ENCODE measurements around the gene YJU2.
A peak's percentile ranks its signal among the peaks of the same experiment; 100 is the strongest.
"Not testable (repeated sequence)": the region's sequence is repeated elsewhere in the genome, so short reads cannot be mapped to it uniquely, and the experiment has no call there.

Gene YJU2

GRCh38 chr19:4238831-4239230, 8.0 kb upstream of the YJU2 start:
- no CpG with 5 or more reads among the region's 4 CpGs for WGBS (ENCODE audit: insufficient coverage, insufficient read length)
- Histone ChIP-seq H3K9me3 (ENCODE audit: control insufficient read depth, insufficient read depth, low read length) (no peaks in the 10 kb centered on the region), H3K4me1 (ENCODE audit: control insufficient read depth, insufficient read depth, low read length) (no peaks in the 10 kb centered on the region), H3K27ac (ENCODE audit: low read length) (no peak overlapping the region), H3K4me3 (ENCODE audit: low read length) (no peak overlapping the region), H3K27me3 (ENCODE audit: control insufficient read depth, insufficient read depth, low read length) (no peaks in the 10 kb centered on the region), H3K36me3 (ENCODE audit: control insufficient read depth, insufficient read depth, low read length) (no peaks in the 10 kb centered on the region)
- DNase-seq (ENCODE audit: low read depth, low spot score): no peak

- Histone ChIP-seq H3K27ac (ENCODE audit: low read length) (no peak overlapping the region), H3K4me3 (ENCODE audit: low read length) (no peak overlapping the region), H3K4me1 (ENCODE audit: control insufficient read depth, insufficient read depth, low read length) (0 out of 2 replicates have a peak, but pooled peaks cover 2% of the 10 kb centered on the region), H3K27me3 (ENCODE audit: control insufficient read depth, insufficient read depth, low read length) (no peaks in the 10 kb centered on the region), H3K36me3 (ENCODE audit: control insufficient read depth, insufficient read depth, low read length) (no peaks in the 10 kb centered on the region), H3K9me3 (ENCODE audit: control insufficient read depth, insufficient read depth, low read length) (no peaks in the 10 kb centered on the region)
- no peak for DNase-seq (ENCODE audit: low read depth, low spot score)
- no CpG with 5 or more reads among the region's 5 CpGs for WGBS (ENCODE audit: insufficient coverage, insufficient read length)
These were observed 5.0 kb upstream of the YJU2 start for GRCh38 chr19:4241824-4242430.

GRCh38 chr19:4245938-4246337, 942 bp upstream of the YJU2 start:
- not testable (repeated sequence) for H3K27ac ChIP-seq (ENCODE audit: low read length); DNase-seq (ENCODE audit: low read depth, low spot score); H3K9me3 ChIP-seq (ENCODE audit: control insufficient read depth, insufficient read depth, low read length); H3K27me3 ChIP-seq (ENCODE audit: control insufficient read depth, insufficient read depth, low read length); H3K4me3 ChIP-seq (ENCODE audit: low read length); H3K4me1 ChIP-seq (ENCODE audit: control insufficient read depth, insufficient read depth, low read length)
- no CpG with 5 or more reads among the region's 6 CpGs for WGBS (ENCODE audit: insufficient coverage, insufficient read length)
- H3K36me3 ChIP-seq (ENCODE audit: control insufficient read depth, insufficient read depth, low read length): peaks cover 11% of the 10 kb centered on the region

- H3K9me3 ChIP-seq (ENCODE audit: control insufficient read depth, insufficient read depth, low read length): no peaks in the 10 kb centered on the region
- H3K4me1 ChIP-seq (ENCODE audit: control insufficient read depth, insufficient read depth, low read length): no peaks in the 10 kb centered on the region
- no peak overlapping the region for H3K4me3 ChIP-seq (ENCODE audit: low read length)
- no CpG with 5 or more reads among the region's 4 CpGs for WGBS (ENCODE audit: insufficient coverage, insufficient read length)
- H3K36me3 ChIP-seq (ENCODE audit: control insufficient read depth, insufficient read depth, low read length): peaks cover 23% of the 10 kb centered on the region
- no peaks in the 10 kb centered on the region for H3K27me3 ChIP-seq (ENCODE audit: control insufficient read depth, insufficient read depth, low read length)
- no peak overlapping the region for H3K27ac ChIP-seq (ENCODE audit: low read length)
- no peak for DNase-seq (ENCODE audit: low read depth, low spot score)
These were observed 9.7 kb downstream of the YJU2 start for GRCh38 chr19:4256563-4256962.

GRCh38 chr19:4257025-4257424, 10.1 kb downstream of the YJU2 start:
- Histone ChIP-seq H3K27me3 (ENCODE audit: control insufficient read depth, insufficient read depth, low read length) (no peaks in the 10 kb centered on the region), H3K4me1 (ENCODE audit: control insufficient read depth, insufficient read depth, low read length) (no peaks in the 10 kb centered on the region), H3K27ac (ENCODE audit: low read length) (no peak overlapping the region), H3K9me3 (ENCODE audit: control insufficient read depth, insufficient read depth, low read length) (no peaks in the 10 kb centered on the region), H3K4me3 (ENCODE audit: low read length) (no peak overlapping the region), H3K36me3 (ENCODE audit: control insufficient read depth, insufficient read depth, low read length) (peaks cover 23% of the 10 kb centered on the region)
- no peak for DNase-seq (ENCODE audit: low read depth, low spot score)
- no CpG with 5 or more reads among the region's 6 CpGs for WGBS (ENCODE audit: insufficient coverage, insufficient read length)

- H3K4me3 ChIP-seq (ENCODE audit: low read length): no peak overlapping the region
- peaks cover 23% of the 10 kb centered on the region for H3K36me3 ChIP-seq (ENCODE audit: control insufficient read depth, insufficient read depth, low read length)
- no CpG with 5 or more reads among the region's 28 CpGs for WGBS (ENCODE audit: insufficient coverage, insufficient read length)
- no peak for DNase-seq (ENCODE audit: low read depth, low spot score)
- no peaks in the 10 kb centered on the region for H3K4me1 ChIP-seq (ENCODE audit: control insufficient read depth, insufficient read depth, low read length)
- H3K9me3 ChIP-seq (ENCODE audit: control insufficient read depth, insufficient read depth, low read length): no peaks in the 10 kb centered on the region
- no peak overlapping the region for H3K27ac ChIP-seq (ENCODE audit: low read length)
- H3K27me3 ChIP-seq (ENCODE audit: control insufficient read depth, insufficient read depth, low read length): no peaks in the 10 kb centered on the region
These were observed 11.3 kb downstream of the YJU2 start for GRCh38 chr19:4258181-4258580.

GRCh38 chr19:4260613-4261191, 13.8 kb downstream of the YJU2 start:
- Histone ChIP-seq H3K4me1 (ENCODE audit: control insufficient read depth, insufficient read depth, low read length) (no peaks in the 10 kb centered on the region), H3K27me3 (ENCODE audit: control insufficient read depth, insufficient read depth, low read length) (no peaks in the 10 kb centered on the region), H3K9me3 (ENCODE audit: control insufficient read depth, insufficient read depth, low read length) (no peaks in the 10 kb centered on the region), H3K4me3 (ENCODE audit: low read length) (no peak overlapping the region), H3K36me3 (ENCODE audit: control insufficient read depth, insufficient read depth, low read length) (peaks cover 19% of the 10 kb centered on the region), H3K27ac (ENCODE audit: low read length) (no peak overlapping the region)
- no peak for DNase-seq (ENCODE audit: low read depth, low spot score)
- WGBS (ENCODE audit: insufficient coverage, insufficient read length): no CpG with 5 or more reads among the region's 11 CpGs

GRCh38 chr19:4264812-4265211, 17.9 kb downstream of the YJU2 start:
- Histone ChIP-seq H3K27me3 (ENCODE audit: control insufficient read depth, insufficient read depth, low read length) (no peaks in the 10 kb centered on the region), H3K4me3 (ENCODE audit: low read length) (no peak overlapping the region), H3K9me3 (ENCODE audit: control insufficient read depth, insufficient read depth, low read length) (no peaks in the 10 kb centered on the region), H3K36me3 (ENCODE audit: control insufficient read depth, insufficient read depth, low read length) (peaks cover 16% of the 10 kb centered on the region), H3K4me1 (ENCODE audit: control insufficient read depth, insufficient read depth, low read length) (no peaks in the 10 kb centered on the region; the same call in 1 of the 2 replicates), H3K27ac (ENCODE audit: low read length) (no peak overlapping the region)
- WGBS (ENCODE audit: insufficient coverage, insufficient read length): no CpG with 5 or more reads among the region's 4 CpGs
- no peak for DNase-seq (ENCODE audit: low read depth, low spot score)

GRCh38 chr19:4266253-4267000, 19.5 kb downstream of the YJU2 start:
- Histone ChIP-seq H3K4me3 (ENCODE audit: low read length) (no peak overlapping the region), H3K27me3 (ENCODE audit: control insufficient read depth, insufficient read depth, low read length) (no peaks in the 10 kb centered on the region), H3K36me3 (ENCODE audit: control insufficient read depth, insufficient read depth, low read length) (peaks cover 14% of the 10 kb centered on the region), H3K27ac (ENCODE audit: low read length) (no peak overlapping the region), H3K4me1 (ENCODE audit: control insufficient read depth, insufficient read depth, low read length) (no peaks in the 10 kb centered on the region; the same call in 1 of the 2 replicates), H3K9me3 (ENCODE audit: control insufficient read depth, insufficient read depth, low read length) (no peaks in the 10 kb centered on the region)
- DNase-seq (ENCODE audit: low read depth, low spot score): no peak
- WGBS (ENCODE audit: insufficient coverage, insufficient read length): no CpG with 5 or more reads among the region's 18 CpGs

- Histone ChIP-seq H3K9me3 (ENCODE audit: control insufficient read depth, insufficient read depth, low read length) (no peaks in the 10 kb centered on the region), H3K4me3 (ENCODE audit: low read length) (no peak overlapping the region), H3K27me3 (ENCODE audit: control insufficient read depth, insufficient read depth, low read length) (no peaks in the 10 kb centered on the region), H3K36me3 (ENCODE audit: control insufficient read depth, insufficient read depth, low read length) (peaks cover 14% of the 10 kb centered on the region), H3K27ac (ENCODE audit: low read length) (no peak overlapping the region), H3K4me1 (ENCODE audit: control insufficient read depth, insufficient read depth, low read length) (no peaks in the 10 kb centered on the region; the same call in 1 of the 2 replicates)
- peak; percentile 88 for DNase-seq (ENCODE audit: low read depth, low spot score)
- WGBS (ENCODE audit: insufficient coverage, insufficient read length): no CpG with 5 or more reads among the region's 21 CpGs
These were observed 20.4 kb downstream of the YJU2 start for GRCh38 chr19:4267101-4267900.
